ENCODE data around the gene OR8K3. TPM values are rescaled to one million over a fixed set of nuclear protein-coding genes. Genes with fewer than 3 reads are reported as not detected.

OR8K3 gene
- total RNA-seq = not detected in 2 replicates

GRCh38 chr11:56314844-56315243, at the start of gene OR8K3:
Gene OR8K3 (plus strand): TSS chr11:56315144. CDS start chr11:56318307, 3,163 bp downstream.
- H3K36me3 Mint-ChIP-seq (ENCODE audit: low read depth) = no peaks in the 10 kb centered on the region

DNA sequence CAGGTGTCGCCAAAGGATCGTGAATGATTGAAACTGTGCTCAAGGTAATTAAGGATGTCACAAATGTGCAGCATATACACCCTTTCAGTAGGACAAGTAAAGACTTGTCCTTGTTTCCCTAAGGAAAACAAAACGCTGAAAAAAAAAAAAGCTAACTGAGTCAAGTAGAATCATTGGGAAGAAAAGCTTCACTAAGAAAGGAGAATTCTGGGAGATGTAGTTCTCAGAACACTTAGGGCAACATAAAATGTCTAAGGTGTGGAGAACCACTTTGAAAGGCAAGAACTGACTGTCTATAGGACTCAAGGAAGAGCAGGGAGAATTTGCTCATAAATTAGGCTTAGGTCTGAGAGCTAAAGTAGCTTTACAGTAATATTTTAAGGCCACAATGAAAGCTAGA, 43.9 kb upstream of the OR8K3 start:
- intact Hi-C loops (cut with micrococcal nuclease) = no loop called here
- no peaks in the 10 kb centered on the region for H3K36me3 Mint-ChIP-seq (ENCODE audit: low read depth)
- no peaks in the 10 kb centered on the region for H3K4me1 Mint-ChIP-seq (ENCODE audit: low read depth)
- no peaks in the 10 kb centered on the region for H3K27me3 Mint-ChIP-seq (ENCODE audit: insufficient read depth)
- DNase-seq (ENCODE audit: low spot score) = no peak
- H3K9me3 Mint-ChIP-seq = peaks cover 23% of the 10 kb centered on the region
- H3K4me3 Mint-ChIP-seq = no peak overlapping the region
- no peak overlapping the region for H3K27ac Mint-ChIP-seq

More at GRCh38 chr11:56314844-56315243, at the start of gene OR8K3:
- no peaks in the 10 kb centered on the region for H3K4me1 Mint-ChIP-seq (ENCODE audit: low read depth)
- H3K9me3 Mint-ChIP-seq = peaks cover 9% of the 10 kb centered on the region
- intact Hi-C loops (cut with micrococcal nuclease) = no loop called here
- H3K27ac Mint-ChIP-seq = no peak within 1 kb of the TSS
- no peak for DNase-seq (ENCODE audit: low spot score)
- no peak within 1 kb of the TSS for H3K4me3 Mint-ChIP-seq
- no peaks in the 10 kb centered on the region for H3K27me3 Mint-ChIP-seq (ENCODE audit: insufficient read depth)

DNA sequence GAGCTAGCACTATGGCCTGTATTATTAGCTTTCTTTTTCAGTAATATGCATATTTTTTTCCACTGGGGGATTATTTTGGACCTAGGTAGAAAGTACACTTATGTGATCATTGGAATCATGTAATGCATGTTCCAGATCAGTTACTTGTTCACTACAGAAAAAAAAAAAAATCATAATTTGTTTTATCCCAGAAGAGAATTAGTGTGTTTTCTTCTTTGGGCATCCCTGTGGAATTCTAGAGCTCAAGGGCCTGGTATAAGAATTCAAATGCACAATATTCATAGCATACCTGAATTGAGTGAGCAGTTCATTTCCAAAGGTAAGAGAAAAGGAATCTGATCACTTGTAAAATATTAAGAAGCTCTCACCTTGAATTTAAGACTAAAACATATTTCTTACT, 41.1 kb upstream of the OR8K3 start, which contains the start of gene OR5T1:
Gene OR5T1, plus strand, starts transcription at position 301 of the 400 bp plus-strand sequence. CDS start 1,485 bp downstream, outside the sequence.
- DNase-seq (ENCODE audit: low spot score) = no peak
- Mint-ChIP-seq H3K4me1 (ENCODE audit: low read depth) (no peaks in the 10 kb centered on the region), H3K27me3 (ENCODE audit: insufficient read depth) (no peaks in the 10 kb centered on the region), H3K27ac (no peak within 1 kb of the TSS), H3K36me3 (ENCODE audit: low read depth) (no peaks in the 10 kb centered on the region), H3K9me3 (peaks cover 21% of the 10 kb centered on the region), H3K4me3 (no peak within 1 kb of the TSS)
- intact Hi-C loops (cut with micrococcal nuclease) = no loop called here

- Mint-ChIP-seq H3K9me3 (peaks cover 15% of the 10 kb centered on the region), H3K4me1 (ENCODE audit: low read depth) (no peaks in the 10 kb centered on the region), H3K4me3 (no peak within 1 kb of the TSS), H3K27ac (no peak within 1 kb of the TSS), H3K27me3 (ENCODE audit: insufficient read depth) (no peaks in the 10 kb centered on the region), H3K36me3 (ENCODE audit: low read depth) (no peaks in the 10 kb centered on the region)
- intact Hi-C loops (cut with micrococcal nuclease) = no loop called here
- no peak for DNase-seq (ENCODE audit: low spot score)
These were observed 22.8 kb upstream of the OR8K3 start, which contains the start of gene OR8H1 for GRCh38 chr11:56292154-56292553. Gene OR8H1 (minus strand): TSS chr11:56292254. CDS start chr11:56291062, 1,192 bp downstream.

DNA sequence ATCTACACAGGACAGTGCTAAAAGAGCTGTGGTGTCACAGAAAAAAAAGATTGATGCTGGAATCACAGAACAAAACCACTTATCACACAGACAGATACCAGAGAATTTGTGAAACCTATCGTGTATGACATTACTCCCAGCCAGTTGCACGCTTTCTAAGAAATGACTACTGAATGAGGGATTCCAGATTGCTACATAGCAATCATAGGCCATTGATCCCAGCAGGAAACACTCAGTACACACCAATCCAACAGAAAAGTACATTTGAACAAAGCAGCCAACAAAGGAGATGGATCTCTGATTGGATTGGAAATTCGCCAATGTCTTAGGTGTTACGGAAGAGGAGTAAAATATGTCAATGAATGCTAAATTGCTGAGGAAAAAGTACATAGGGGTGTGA, 18.0 kb upstream of the OR8K3 start:
- Mint-ChIP-seq H3K9me3 (peaks cover 17% of the 10 kb centered on the region), H3K36me3 (ENCODE audit: low read depth) (no peaks in the 10 kb centered on the region), H3K27ac (no peak overlapping the region), H3K27me3 (ENCODE audit: insufficient read depth) (no peaks in the 10 kb centered on the region), H3K4me3 (no peak overlapping the region), H3K4me1 (ENCODE audit: low read depth) (no peaks in the 10 kb centered on the region)
- intact Hi-C loops (cut with micrococcal nuclease) = no loop called here
- no peak for DNase-seq (ENCODE audit: low spot score)

GRCh38 chr11:56307836-56308235, 7.1 kb upstream of the OR8K3 start:
- Mint-ChIP-seq H3K9me3 (peaks cover 58% of the 10 kb centered on the region), H3K27ac (no peak overlapping the region), H3K4me1 (ENCODE audit: low read depth) (no peaks in the 10 kb centered on the region), H3K27me3 (ENCODE audit: insufficient read depth) (no peaks in the 10 kb centered on the region), H3K4me3 (no peak overlapping the region), H3K36me3 (ENCODE audit: low read depth) (no peaks in the 10 kb centered on the region)
- no peak for DNase-seq (ENCODE audit: low spot score)
- intact Hi-C loops (cut with micrococcal nuclease) = no loop called here

GRCh38 chr11:56331861-56332491, 17.0 kb downstream of the OR8K3 start:
- no peak overlapping the region for H3K4me3 Mint-ChIP-seq

DNA sequence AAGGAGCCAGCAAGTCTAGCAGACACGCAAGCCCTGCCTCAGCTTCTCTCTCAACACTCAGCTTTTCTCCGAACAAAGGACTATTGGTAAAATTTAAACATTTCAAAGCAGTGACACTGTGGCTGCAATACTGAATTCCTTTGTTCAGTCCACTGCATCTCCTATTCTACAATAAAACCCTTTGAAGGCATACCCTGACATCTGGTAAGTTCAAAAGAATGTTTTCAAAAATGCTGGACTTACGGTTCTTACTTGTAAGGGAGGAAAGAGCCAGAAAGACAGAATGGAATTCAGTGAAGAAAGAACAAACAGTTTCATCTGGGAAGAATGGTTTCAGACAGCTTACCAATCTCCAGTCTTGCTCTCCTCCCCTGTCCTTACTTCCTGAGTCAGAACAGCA, 18.2 kb downstream of the OR8K3 start:
- Mint-ChIP-seq H3K9me3 (peaks cover 10% of the 10 kb centered on the region), H3K4me1 (ENCODE audit: low read depth) (no peaks in the 10 kb centered on the region), H3K4me3 (no peak overlapping the region), H3K36me3 (ENCODE audit: low read depth) (no peaks in the 10 kb centered on the region), H3K27ac (no peak overlapping the region), H3K27me3 (ENCODE audit: insufficient read depth) (no peaks in the 10 kb centered on the region)
- DNase-seq (ENCODE audit: low spot score) = no peak
- intact Hi-C loops (cut with micrococcal nuclease) = no loop called here

More at GRCh38 chr11:56331861-56332491, 17.0 kb downstream of the OR8K3 start:
- Mint-ChIP-seq H3K4me1 (ENCODE audit: low read depth) (no peaks in the 10 kb centered on the region), H3K27me3 (ENCODE audit: insufficient read depth) (no peaks in the 10 kb centered on the region), H3K9me3 (peaks cover 10% of the 10 kb centered on the region), H3K27ac (no peak overlapping the region), H3K36me3 (ENCODE audit: low read depth) (no peaks in the 10 kb centered on the region)
- no peak for DNase-seq (ENCODE audit: low spot score)
- intact Hi-C loops (cut with micrococcal nuclease) = no loop called here

DNA sequence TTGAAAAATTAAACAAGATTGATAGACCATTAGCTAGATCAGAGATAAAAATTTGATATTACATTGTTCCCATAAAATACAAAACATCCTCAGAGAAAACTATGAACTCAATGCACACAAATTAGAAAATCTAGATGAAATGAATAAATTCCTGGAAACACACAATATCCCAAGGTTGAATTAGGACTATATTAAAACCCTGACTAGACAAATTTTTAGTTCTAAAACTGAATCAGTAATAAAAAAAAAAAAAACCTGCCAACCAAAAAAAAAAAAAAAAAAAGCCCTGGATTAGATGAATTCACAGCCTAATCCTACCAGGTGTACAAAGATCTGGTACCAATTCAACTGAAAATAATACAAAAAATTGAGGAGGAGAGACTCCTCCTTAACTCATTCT, 25.3 kb downstream of the OR8K3 start:
- Mint-ChIP-seq H3K36me3 (ENCODE audit: low read depth) (no peaks in the 10 kb centered on the region), H3K27me3 (ENCODE audit: insufficient read depth) (no peaks in the 10 kb centered on the region), H3K4me3 (no peak overlapping the region), H3K9me3 (peaks cover 37% of the 10 kb centered on the region), H3K27ac (no peak overlapping the region), H3K4me1 (ENCODE audit: low read depth) (no peaks in the 10 kb centered on the region)
- no peak for DNase-seq (ENCODE audit: low spot score)
- intact Hi-C loops (cut with micrococcal nuclease) = no loop called here

DNA sequence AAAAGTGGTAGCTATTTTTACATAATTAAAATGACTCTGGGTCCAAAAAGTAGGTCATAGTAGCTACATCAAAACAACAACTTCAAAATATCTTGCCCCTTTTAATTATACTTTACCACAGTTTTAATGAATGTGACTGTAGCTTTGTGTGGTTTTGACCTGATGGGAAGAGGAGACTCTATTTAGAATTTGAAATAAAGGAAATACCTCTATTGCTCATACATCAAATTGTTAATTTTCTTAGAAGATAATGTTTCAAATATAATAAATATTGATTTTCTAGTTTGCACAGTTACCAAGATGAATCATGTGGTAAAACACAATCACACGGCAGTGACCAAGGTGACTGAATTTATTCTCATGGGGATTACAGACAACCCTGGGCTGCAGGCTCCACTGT, 30.8 kb downstream of the OR8K3 start, which contains the start of gene OR8K1:
Gene OR8K1, plus strand, starts transcription at position 301 of the 400 bp plus-strand sequence. Its CDS starts 0 bp downstream, at position 301.
- no peak for DNase-seq (ENCODE audit: low spot score)
- Mint-ChIP-seq H3K27ac (no peak within 1 kb of the TSS), H3K4me3 (no peak within 1 kb of the TSS), H3K36me3 (ENCODE audit: low read depth) (no peaks in the 10 kb centered on the region), H3K4me1 (ENCODE audit: low read depth) (no peaks in the 10 kb centered on the region), H3K9me3 (peaks cover 23% of the 10 kb centered on the region), H3K27me3 (ENCODE audit: insufficient read depth) (no peaks in the 10 kb centered on the region)
- intact Hi-C loops (cut with micrococcal nuclease) = no loop called here

GRCh38 chr11:56353991-56354390, 39.0 kb downstream of the OR8K3 start, which contains the start of gene OR8J1:
Gene OR8J1 (plus strand): TSS chr11:56354291. CDS start chr11:56360247, 5,956 bp downstream.
- Mint-ChIP-seq H3K27me3 (ENCODE audit: insufficient read depth) (no peaks in the 10 kb centered on the region), H3K27ac (no peak within 1 kb of the TSS), H3K4me3 (no peak within 1 kb of the TSS), H3K4me1 (ENCODE audit: low read depth) (no peaks in the 10 kb centered on the region), H3K36me3 (ENCODE audit: low read depth) (no peaks in the 10 kb centered on the region), H3K9me3 (no peaks in the 10 kb centered on the region)
- no peak for DNase-seq (ENCODE audit: low spot score)
- intact Hi-C loops (cut with micrococcal nuclease) = no loop called here
